HepG2 (cell line): ENCODE data around the gene RBM44. TPM values are rescaled to one million over a fixed set of nuclear protein-coding genes. Genes with fewer than 3 reads are reported as not detected.

Experiments
- ATF2 ChIP-seq: sonication (generic); formaldehyde crosslinking; IDR thresholded peaks from 2 replicates; pipeline ENCODE4 v1.4.0; 2020; ENCODE audit warnings: missing genetic modification reagents
- CHD2 ChIP-seq: IDR thresholded peaks from 2 replicates; pipeline ENCODE4 v1.6.1; 2011; ENCODE audit warnings: low read depth, low read length, improper control_type of control experiment
- IKZF5 ChIP-seq: IDR thresholded peaks from 2 replicates; pipeline ENCODE4 v1.6.1; 2018; ENCODE audit warnings: missing genetic modification reagents, mild to moderate bottlenecking, missing compliant biosample characterization
- IRF2 ChIP-seq: IDR thresholded peaks from 2 replicates; pipeline ENCODE4 v1.6.1; 2018; ENCODE audit warnings: missing genetic modification reagents, missing compliant biosample characterization
- KDM2A ChIP-seq: sonication (generic); formaldehyde crosslinking; IDR thresholded peaks from 2 replicates; pipeline ENCODE4 v1.4.0; 2020; ENCODE audit warnings: low read depth, missing genetic modification reagents, borderline replicate concordance
- NFE2 ChIP-seq: sonication (generic); formaldehyde crosslinking; IDR thresholded peaks from 2 replicates; pipeline ENCODE4 v1.4.0; 2020; ENCODE audit warnings: missing genetic modification reagents
- RBFOX2 ChIP-seq: fragments of 200-400 bp; formaldehyde crosslinking; IDR thresholded peaks from 2 replicates; pipeline ENCODE4 v1.6.1; 2017; ENCODE audit warnings: low read depth, mild to moderate bottlenecking, low read length
- TBL1XR1 ChIP-seq: fragments of 150-350 bp; IDR thresholded peaks from 2 replicates; pipeline ENCODE4 v1.6.1; 2014; ENCODE audit warnings: borderline replicate concordance, low read length; ENCODE audit not compliant: partially characterized antibody
- ZBTB3 ChIP-seq: sonication (generic); formaldehyde crosslinking; IDR thresholded peaks from 2 replicates; pipeline ENCODE4 v1.4.0; 2020; ENCODE audit warnings: low read depth, mild to moderate bottlenecking, moderate library complexity, missing genetic modification reagents, borderline replicate concordance
- ZFP36L2 ChIP-seq: sonication (generic); formaldehyde crosslinking; IDR thresholded peaks from 2 replicates; pipeline ENCODE4 v1.4.0; 2020; ENCODE audit warnings: missing genetic modification reagents
- ZFP91 ChIP-seq: sonication (generic); formaldehyde crosslinking; IDR thresholded peaks from 2 replicates; pipeline ENCODE4 v1.9.0; 2022; ENCODE audit warnings: missing genetic modification reagents, mild to moderate bottlenecking, borderline replicate concordance
- ZNF333 ChIP-seq: sonication (generic); formaldehyde crosslinking; IDR thresholded peaks from 2 replicates; pipeline ENCODE4 v1.4.0; 2020; ENCODE audit warnings: mild to moderate bottlenecking, missing genetic modification reagents, borderline replicate concordance
- ZNF670 ChIP-seq: sonication (generic); formaldehyde crosslinking; IDR thresholded peaks from 2 replicates; pipeline ENCODE4 v1.8.0; 2022; ENCODE audit warnings: mild to moderate bottlenecking, missing genetic modification reagents, borderline replicate concordance
- ZNF687 ChIP-seq: sonication (generic); formaldehyde crosslinking; IDR thresholded peaks from 2 replicates; pipeline ENCODE4 v1.5.1; 2020; ENCODE audit warnings: mild to moderate bottlenecking, missing genetic modification reagents, moderate library complexity
- ZNF691 ChIP-seq: sonication (generic); formaldehyde crosslinking; IDR thresholded peaks from 2 replicates; pipeline ENCODE4 v1.4.0; 2020; ENCODE audit warnings: missing genetic modification reagents, low read depth, mild to moderate bottlenecking, borderline replicate concordance
- polyA plus RNA-seq, 8 experiments: library from polyadenylated mRNA; depleted of rRNA in 3 of 8; stranded (reverse) in 7 of 8; unstranded in 1 of 8; fragments of >200 nt; fragmentation: Illumina TruSeq in 4 of 8; extraction: Trizol in 4 of 8; gene quantifications; 2 replicates each; pipeline versions ENCODE4 v1.2.1 to v1.2.3, GENCODE V29; 2011 to 2016; ENCODE audit warnings: low read depth in 4 of 8, missing spikeins in 1 of 8, mixed read lengths in 1 of 8; ENCODE audit not compliant: insufficient read depth in 1 of 8
- total RNA-seq, 5 experiments: library from RNA; depleted of rRNA; stranded (reverse); fragments of >200 nt; fragmentation: Illumina TruSeq; extraction: Trizol; gene quantifications; 2 replicates each; pipeline ENCODE4 v1.2.3, GENCODE V29; 2016; ENCODE audit warnings: low read depth in 1 of 5

Gene RBM44
- total and polyA plus RNA-seq, 2 of the 13 experiments (the other 11 are each of a cell fraction or from before 2014, with no cell fraction given) = 0.13 to 0.50 TPM

GRCh38 chr2:237858294-237859081, 59.9 kb downstream of the RBM44 start (continued):
- TF ChIP-seq ZBTB3 (CRISPR knock-in tag) (no peak), TBL1XR1 (peak; percentile 11), IKZF5 (CRISPR knock-in tag) (peak; percentile 61; the same call in 1 of the 2 replicates), ZNF687 (CRISPR knock-in tag) (peak; percentile 13; the same call in 1 of the 2 replicates), IRF2 (CRISPR knock-in tag) (peak; percentile 54; the same call in 1 of the 2 replicates), KDM2A (CRISPR knock-in tag) (peak; percentile 84; the same call in 1 of the 2 replicates), ZNF670 (CRISPR knock-in tag) (no peak), ZFP36L2 (CRISPR knock-in tag) (no peak), CHD2 (no peak), ZFP91 (peak; percentile 72; the same call in 1 of the 2 replicates), ATF2 (0 out of 2 replicates have a peak, but pooled peaks have one; percentile 40), RBFOX2 (no peak), NFE2 (no peak), ZNF691 (CRISPR knock-in tag) (peak; percentile 68; the same call in 1 of the 2 replicates), ZNF333 (CRISPR knock-in tag) (no peak)
